Activated T-cell treated with anti-CD3 and anti-CD28 coated beads, Interleukin-2, amount 50 U/mL, for 4 hours (primary cell): Measurements from ENCODE around the gene TMEM187. TPM values are rescaled to one million over a fixed set of nuclear protein-coding genes. Genes with fewer than 3 reads are reported as not detected.

Experiments used
- ATAC-seq, 2 donors: fragments of 200-7000 bp; cut with Tn5 transposase; one replicate each; pipeline ENCODE4 v1.10.0; 2021
- DNase-seq: peaks from one replicate; pipeline ENCODE4 v3.0.0-alpha.2; 2020
- H3K27me3 Mint-ChIP-seq: one replicate; pipeline ENCODE4 v1.8.0; 2021; ENCODE audit warnings: low read depth, mixed read lengths
- H3K36me3 Mint-ChIP-seq: one replicate; pipeline ENCODE4 v1.8.0; 2022; ENCODE audit warnings: mixed read lengths; ENCODE audit not compliant: insufficient read depth
- H3K4me1 Mint-ChIP-seq: one replicate; pipeline ENCODE4 v1.8.0; 2021; ENCODE audit warnings: low read depth, mixed read lengths
- H3K4me3 Mint-ChIP-seq: one replicate; pipeline ENCODE4 v1.8.0; 2021; ENCODE audit warnings: mild to moderate bottlenecking, moderate library complexity, mixed read lengths
- H3K9me3 Mint-ChIP-seq: one replicate; pipeline ENCODE4 v1.8.0; 2021; ENCODE audit warnings: mixed read lengths
- total RNA-seq, 3 donors: library from RNA; stranded (reverse); gene quantifications; one replicate each; pipeline ENCODE4 v1.2.1, GENCODE V29; 2021

TMEM187 gene
- total RNA-seq, 3 donors from 2014 or later = 2.0 to 2.7 (median 2.3) TPM

- Mint-ChIP-seq H3K4me3 (no peak overlapping the region), H3K4me1 (peaks cover 2% of the 10 kb centered on the region), H3K27me3 (no peaks in the 10 kb centered on the region), H3K9me3 (no peaks in the 10 kb centered on the region), H3K36me3 (peaks cover 18% of the 10 kb centered on the region)
- DNase-seq = no peak
- ATAC-seq = no peak
These were observed 17.9 kb upstream of the TMEM187 start for GRCh38 chrX:153954558-153955227.

DNA sequence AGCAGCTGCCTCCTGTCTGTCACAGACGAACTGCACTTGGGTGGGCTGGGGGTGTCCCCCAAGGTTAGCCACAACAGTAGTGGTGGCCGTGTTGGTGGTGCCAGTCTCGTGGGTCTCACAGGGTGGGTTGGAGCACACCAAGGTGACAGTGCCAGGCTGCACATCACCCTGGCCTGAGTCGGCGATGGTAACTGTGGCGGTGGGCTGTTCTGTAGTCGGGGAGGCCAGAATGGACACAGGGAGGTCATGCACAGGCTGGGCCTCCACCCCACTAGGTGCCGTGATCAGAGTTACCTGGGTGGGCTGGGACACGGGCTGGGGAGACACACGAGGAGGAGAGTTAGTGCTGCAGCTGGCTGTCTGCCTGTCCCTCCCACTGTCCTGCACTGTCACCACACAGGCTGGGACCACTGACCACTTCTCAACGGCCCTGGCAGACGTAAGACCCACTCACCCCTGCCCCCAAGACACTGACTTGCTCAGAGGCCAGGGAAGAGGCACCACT lies 17.3 kb upstream of the TMEM187 start:
- Mint-ChIP-seq H3K27me3 (no peaks in the 10 kb centered on the region), H3K9me3 (no peaks in the 10 kb centered on the region), H3K4me1 (peaks cover 2% of the 10 kb centered on the region), H3K36me3 (peaks cover 17% of the 10 kb centered on the region), H3K4me3 (no peak overlapping the region)
- ATAC-seq = no peak
- no peak for DNase-seq

GRCh38 chrX:153956044-153956907 lies 16.3 kb upstream of the TMEM187 start:
- H3K27me3 Mint-ChIP-seq = no peaks in the 10 kb centered on the region
- H3K4me1 Mint-ChIP-seq = peaks cover 2% of the 10 kb centered on the region
- no peak for ATAC-seq
- DNase-seq = no peak
- peaks cover 12% of the 10 kb centered on the region for H3K36me3 Mint-ChIP-seq
- H3K4me3 Mint-ChIP-seq = no peak overlapping the region
- H3K9me3 Mint-ChIP-seq = no peaks in the 10 kb centered on the region

DNA sequence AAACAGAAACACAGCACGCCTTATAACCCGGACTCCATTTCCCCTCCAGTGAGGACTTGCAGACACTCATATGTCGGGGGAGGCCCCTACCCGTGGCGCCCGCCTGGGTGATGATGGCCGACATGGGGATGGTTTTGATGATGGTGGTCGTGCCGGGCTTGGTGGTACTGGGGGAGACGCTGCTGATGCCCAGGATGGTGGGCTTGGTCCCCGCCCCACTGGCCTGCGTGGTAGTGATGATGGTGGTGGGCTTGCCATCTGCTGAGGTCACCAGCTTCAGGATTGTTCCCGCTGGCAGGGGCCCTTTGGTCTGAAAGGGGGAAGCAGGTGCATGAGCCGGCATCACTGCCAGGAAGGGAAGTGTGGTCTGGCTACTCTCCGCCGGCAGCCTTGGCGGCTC lies 15.3 kb upstream of the TMEM187 start:
- H3K9me3 Mint-ChIP-seq = no peaks in the 10 kb centered on the region
- H3K4me1 Mint-ChIP-seq = peaks cover 2% of the 10 kb centered on the region
- peaks cover 9% of the 10 kb centered on the region for H3K36me3 Mint-ChIP-seq
- DNase-seq (no peak), ATAC-seq (no peak)
- no peaks in the 10 kb centered on the region for H3K27me3 Mint-ChIP-seq
- no peak overlapping the region for H3K4me3 Mint-ChIP-seq

DNA sequence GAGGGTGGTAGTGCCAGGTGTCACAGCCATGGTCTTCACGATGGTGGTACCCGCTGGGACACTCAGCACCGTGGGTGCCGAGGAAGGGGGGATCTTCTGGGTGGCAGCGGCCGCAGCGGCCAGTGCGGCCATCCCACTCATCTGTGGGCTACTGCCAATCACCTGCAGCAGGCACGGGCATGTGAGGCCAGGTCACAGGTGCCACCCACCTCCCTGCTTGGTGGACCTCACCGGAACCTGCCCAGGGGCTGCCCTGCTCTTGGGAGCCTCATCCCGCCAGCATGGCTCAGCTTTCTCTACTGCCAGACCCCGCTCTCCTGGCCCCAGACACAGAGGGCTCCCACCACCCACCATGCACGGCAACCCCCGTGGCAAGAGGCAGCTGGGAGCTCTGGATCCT lies 13.9 kb upstream of the TMEM187 start:
- no peak for ATAC-seq
- no peak for DNase-seq
- H3K4me1 Mint-ChIP-seq = peaks cover 2% of the 10 kb centered on the region
- no peaks in the 10 kb centered on the region for H3K27me3 Mint-ChIP-seq
- peaks cover 7% of the 10 kb centered on the region for H3K36me3 Mint-ChIP-seq
- no peak overlapping the region for H3K4me3 Mint-ChIP-seq
- H3K9me3 Mint-ChIP-seq = no peaks in the 10 kb centered on the region

GRCh38 chrX:153959649-153960048 lies 12.9 kb upstream of the TMEM187 start:
- H3K4me1 Mint-ChIP-seq = no peaks in the 10 kb centered on the region
- H3K4me3 Mint-ChIP-seq = no peak overlapping the region
- ATAC-seq (no peak), DNase-seq (no peak)
- no peaks in the 10 kb centered on the region for H3K27me3 Mint-ChIP-seq
- peaks cover 2% of the 10 kb centered on the region for H3K36me3 Mint-ChIP-seq
- no peaks in the 10 kb centered on the region for H3K9me3 Mint-ChIP-seq

DNA sequence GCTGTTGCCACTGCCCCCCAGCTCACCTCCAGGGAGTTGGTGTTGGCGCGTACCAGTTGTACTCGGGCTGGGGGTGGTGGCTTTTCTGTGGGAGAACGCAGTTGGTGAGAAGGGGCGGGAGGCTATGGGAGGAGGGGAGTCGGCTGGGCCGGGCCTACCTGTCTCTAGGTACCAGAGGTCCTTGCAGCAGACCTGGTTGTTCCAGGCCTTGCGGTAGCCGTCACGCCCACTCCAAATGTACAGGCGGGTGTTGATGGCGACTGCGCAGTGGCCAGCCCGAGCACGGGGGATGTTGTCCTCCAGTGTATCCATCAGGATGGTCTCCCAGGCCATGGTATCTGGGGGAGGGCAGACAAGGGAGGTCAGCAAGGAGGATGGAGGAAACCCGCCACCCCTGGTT lies 12.5 kb upstream of the TMEM187 start:
- no peaks in the 10 kb centered on the region for H3K4me1 Mint-ChIP-seq
- DNase-seq (no peak), ATAC-seq (no peak)
- H3K27me3 Mint-ChIP-seq = no peaks in the 10 kb centered on the region
- H3K36me3 Mint-ChIP-seq = peaks cover 2% of the 10 kb centered on the region
- H3K9me3 Mint-ChIP-seq = no peaks in the 10 kb centered on the region
- no peak overlapping the region for H3K4me3 Mint-ChIP-seq

DNA sequence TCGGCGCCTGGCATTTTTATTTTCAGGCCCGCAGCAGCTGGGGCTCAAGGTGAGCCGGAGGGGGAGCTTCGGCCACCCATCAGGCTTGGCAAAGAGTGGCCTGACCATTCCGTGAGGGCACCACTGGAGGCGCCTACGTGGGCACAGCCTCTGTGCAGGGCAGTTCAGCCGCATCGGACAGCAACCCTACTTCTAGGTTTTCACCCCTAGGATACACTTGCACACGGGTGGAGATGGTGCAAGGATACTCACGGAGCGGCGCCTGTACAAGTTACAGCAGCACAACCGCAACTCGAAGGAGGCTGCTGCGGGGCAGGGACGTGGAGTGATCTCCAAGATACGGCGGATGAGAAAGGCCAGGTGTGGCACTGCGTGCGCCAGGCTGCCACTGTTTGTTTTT lies 11.8 kb upstream of the TMEM187 start:
- no peaks in the 10 kb centered on the region for H3K27me3 Mint-ChIP-seq
- no peak for DNase-seq
- no peaks in the 10 kb centered on the region for H3K9me3 Mint-ChIP-seq
- no peak overlapping the region for H3K4me3 Mint-ChIP-seq
- peaks cover 2% of the 10 kb centered on the region for H3K36me3 Mint-ChIP-seq
- ATAC-seq = no peak
- H3K4me1 Mint-ChIP-seq = peaks cover 4% of the 10 kb centered on the region

- ATAC-seq = no peak
- Mint-ChIP-seq H3K9me3 (no peaks in the 10 kb centered on the region), H3K4me1 (peaks cover 10% of the 10 kb centered on the region), H3K4me3 (no peak overlapping the region), H3K36me3 (peaks cover 2% of the 10 kb centered on the region), H3K27me3 (no peaks in the 10 kb centered on the region)
- no peak for DNase-seq
These were observed 11.3 kb upstream of the TMEM187 start for GRCh38 chrX:153961292-153961691.

DNA sequence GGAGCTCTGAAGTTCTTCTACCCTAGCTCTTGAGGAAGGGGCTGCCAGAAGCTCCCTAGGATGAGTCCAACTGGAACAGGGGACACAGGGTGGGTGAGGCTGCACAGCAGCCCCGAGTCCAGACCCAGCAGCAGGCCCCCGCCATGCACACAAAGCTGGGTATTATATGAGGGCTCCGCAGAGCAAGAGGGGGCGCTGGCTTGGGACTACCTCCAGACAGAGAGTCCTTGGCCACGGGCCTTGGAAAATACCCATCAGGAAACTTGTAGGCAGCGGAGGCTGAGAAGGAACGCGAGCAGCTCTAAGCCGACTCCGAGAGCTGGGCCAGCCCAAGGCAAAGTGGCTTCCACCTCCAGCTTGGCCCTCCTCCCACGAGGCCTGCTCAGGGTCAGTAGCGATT lies 9.0 kb upstream of the TMEM187 start:
- Mint-ChIP-seq H3K27me3 (no peaks in the 10 kb centered on the region), H3K4me3 (no peak overlapping the region), H3K36me3 (peaks cover 2% of the 10 kb centered on the region), H3K9me3 (no peaks in the 10 kb centered on the region), H3K4me1 (peaks cover 31% of the 10 kb centered on the region)
- DNase-seq = no peak
- no peak for ATAC-seq

GRCh38 chrX:153964105-153964504 lies 8.4 kb upstream of the TMEM187 start:
- DNase-seq (no peak), ATAC-seq (no peak)
- Mint-ChIP-seq H3K4me1 (peaks cover 31% of the 10 kb centered on the region), H3K36me3 (peaks cover 2% of the 10 kb centered on the region), H3K27me3 (no peaks in the 10 kb centered on the region), H3K9me3 (no peaks in the 10 kb centered on the region), H3K4me3 (no peak overlapping the region)

- Mint-ChIP-seq H3K4me1 (peaks cover 31% of the 10 kb centered on the region), H3K36me3 (peaks cover 6% of the 10 kb centered on the region), H3K9me3 (no peaks in the 10 kb centered on the region), H3K4me3 (peak overlapping the region; percentile 33), H3K27me3 (no peaks in the 10 kb centered on the region)
- no peak for ATAC-seq
- DNase-seq = no peak
These were observed 7.1 kb upstream of the TMEM187 start for GRCh38 chrX:153965406-153965805.

DNA sequence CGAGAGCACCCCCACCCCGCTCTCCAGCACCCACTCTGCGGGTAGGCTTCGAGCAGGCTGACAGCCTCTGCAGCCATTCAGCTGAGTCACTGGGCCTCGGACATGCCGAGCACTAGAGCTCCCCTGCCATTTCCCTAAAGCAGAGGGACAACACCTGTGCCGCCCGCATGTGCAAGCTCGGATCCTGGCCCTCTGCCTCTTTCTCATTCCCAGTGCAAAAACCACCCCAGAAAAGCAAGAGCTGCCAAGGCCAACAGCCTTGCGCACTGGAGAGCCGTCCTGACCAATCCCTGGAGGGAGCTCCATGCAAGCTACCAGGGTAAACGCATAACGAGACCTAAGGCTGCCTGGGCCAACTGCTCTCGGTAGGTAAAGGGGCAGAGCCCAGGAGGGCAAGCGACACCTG lies 6.3 kb upstream of the TMEM187 start:
- Mint-ChIP-seq H3K27me3 (no peaks in the 10 kb centered on the region), H3K9me3 (no peaks in the 10 kb centered on the region), H3K36me3 (peaks cover 6% of the 10 kb centered on the region), H3K4me1 (peaks cover 31% of the 10 kb centered on the region), H3K4me3 (peak overlapping the region; percentile 100)
- ATAC-seq (no peak), DNase-seq (no peak)

DNA sequence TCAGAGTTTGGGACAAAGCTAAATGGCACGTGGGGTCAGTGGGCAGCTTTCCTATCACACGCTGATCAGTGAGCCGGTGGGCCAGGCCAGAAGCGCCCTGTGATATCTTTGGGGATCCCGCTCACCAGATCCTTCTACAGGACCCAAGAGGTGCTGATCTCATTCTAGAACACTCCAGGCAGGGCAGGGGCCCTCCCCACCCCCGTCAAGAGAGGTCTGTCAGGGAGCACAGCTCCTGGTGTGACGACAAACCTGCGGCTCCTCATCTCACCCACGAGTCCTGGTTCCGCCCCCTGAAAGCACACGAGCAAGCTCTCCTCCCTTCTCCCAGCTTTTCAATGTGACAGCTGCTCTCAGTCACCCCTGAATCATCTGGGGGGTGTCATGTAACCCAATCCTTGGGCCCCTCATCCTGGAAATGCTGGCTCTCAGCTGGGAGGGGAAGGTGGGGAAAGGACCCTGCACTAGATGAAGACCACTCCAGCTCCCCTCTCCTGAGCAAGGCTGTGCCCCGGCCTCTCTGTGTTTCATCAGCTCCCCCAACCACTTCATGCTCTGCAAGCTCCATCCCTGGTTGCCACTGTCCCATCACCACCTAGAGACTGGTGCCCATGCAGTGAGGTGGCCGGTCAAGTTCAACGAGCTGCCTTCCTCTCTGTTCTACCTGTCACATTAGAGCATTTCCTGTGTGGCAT lies 5.6 kb upstream of the TMEM187 start:
- DNase-seq (peak; percentile 49), ATAC-seq (peak; percentile 7 to 8)
- H3K36me3 Mint-ChIP-seq = peaks cover 6% of the 10 kb centered on the region
- H3K9me3 Mint-ChIP-seq = no peaks in the 10 kb centered on the region
- H3K4me1 Mint-ChIP-seq = peaks cover 31% of the 10 kb centered on the region
- peak overlapping the region; percentile 100 for H3K4me3 Mint-ChIP-seq
- no peaks in the 10 kb centered on the region for H3K27me3 Mint-ChIP-seq
